ENCODE measurements around the gene ASH1L.
"Not testable (repeated sequence)": the region's sequence is repeated elsewhere in the genome, so short reads cannot be mapped to it uniquely, and the experiment has no call there.

DNA sequence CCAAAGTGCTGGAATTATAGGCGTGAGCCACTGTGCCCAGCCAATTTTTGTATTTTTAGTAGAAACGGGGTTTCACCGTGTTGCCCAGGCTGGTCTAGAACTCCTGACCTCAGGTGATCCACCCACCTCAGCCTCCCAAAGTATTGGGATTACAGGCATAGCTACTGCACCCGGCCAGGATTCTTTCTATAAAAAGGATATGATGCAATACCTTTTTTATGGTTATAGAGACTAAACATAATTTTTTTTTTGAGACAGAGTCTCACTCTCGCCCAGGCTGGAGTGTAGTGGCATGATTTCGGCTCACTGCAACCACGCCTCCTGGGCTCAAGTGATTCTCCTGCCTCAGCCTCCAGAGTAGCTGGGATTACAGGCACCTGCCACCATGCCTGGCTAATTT lies 233.7 kb downstream of the ASH1L start:
- TF ChIP-seq, protein P1, sequence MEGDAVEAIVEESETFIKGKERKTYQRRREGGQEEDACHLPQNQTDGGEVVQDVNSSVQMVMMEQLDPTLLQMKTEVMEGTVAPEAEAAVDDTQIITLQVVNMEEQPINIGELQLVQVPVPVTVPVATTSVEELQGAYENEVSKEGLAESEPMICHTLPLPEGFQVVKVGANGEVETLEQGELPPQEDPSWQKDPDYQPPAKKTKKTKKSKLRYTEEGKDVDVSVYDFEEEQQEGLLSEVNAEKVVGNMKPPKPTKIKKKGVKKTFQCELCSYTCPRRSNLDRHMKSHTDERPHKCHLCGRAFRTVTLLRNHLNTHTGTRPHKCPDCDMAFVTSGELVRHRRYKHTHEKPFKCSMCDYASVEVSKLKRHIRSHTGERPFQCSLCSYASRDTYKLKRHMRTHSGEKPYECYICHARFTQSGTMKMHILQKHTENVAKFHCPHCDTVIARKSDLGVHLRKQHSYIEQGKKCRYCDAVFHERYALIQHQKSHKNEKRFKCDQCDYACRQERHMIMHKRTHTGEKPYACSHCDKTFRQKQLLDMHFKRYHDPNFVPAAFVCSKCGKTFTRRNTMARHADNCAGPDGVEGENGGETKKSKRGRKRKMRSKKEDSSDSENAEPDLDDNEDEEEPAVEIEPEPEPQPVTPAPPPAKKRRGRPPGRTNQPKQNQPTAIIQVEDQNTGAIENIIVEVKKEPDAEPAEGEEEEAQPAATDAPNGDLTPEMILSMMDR (IDR thresholded peaks at IDR 0.05 in 2 of 3, conservative IDR thresholded peaks at IDR 0.05 in 1 of 3; ENCODE audit: borderline replicate concordance in 1 of 3, insufficient read depth in 1 of 3, low read depth in 2 of 3, low read length in 2 of 3): not testable (repeated sequence)
- TF ChIP-seq, protein P2, sequence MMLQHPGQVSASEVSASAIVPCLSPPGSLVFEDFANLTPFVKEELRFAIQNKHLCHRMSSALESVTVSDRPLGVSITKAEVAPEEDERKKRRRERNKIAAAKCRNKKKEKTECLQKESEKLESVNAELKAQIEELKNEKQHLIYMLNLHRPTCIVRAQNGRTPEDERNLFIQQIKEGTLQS (IDR thresholded peaks at IDR 0.05): not testable (repeated sequence)
- TF ChIP-seq, protein P3, sequence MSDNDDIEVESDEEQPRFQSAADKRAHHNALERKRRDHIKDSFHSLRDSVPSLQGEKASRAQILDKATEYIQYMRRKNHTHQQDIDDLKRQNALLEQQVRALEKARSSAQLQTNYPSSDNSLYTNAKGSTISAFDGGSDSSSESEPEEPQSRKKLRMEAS (IDR thresholded peaks at IDR 0.05): not testable (repeated sequence)
- not testable (repeated sequence) for TF ChIP-seq RAD21 (IDR thresholded peaks at IDR 0.05; ENCODE audit: low read depth); POLR2AphosphoS5 (IDR thresholded peaks at IDR 0.05; ENCODE audit: low read depth, low read length); TCF7L2 (IDR thresholded peaks at IDR 0.05; ENCODE audit: borderline replicate concordance, extremely low read depth, insufficient read depth, insufficient read length); CEBPB (IDR thresholded peaks at IDR 0.05; ENCODE audit: low read depth); YY1 (IDR thresholded peaks at IDR 0.05; ENCODE audit: extremely low read depth, insufficient replicate concordance, low read depth, low read length); POLR2A (IDR thresholded peaks at IDR 0.05; ENCODE audit: borderline replicate concordance, extremely low read depth, insufficient read depth, insufficient read length)

Data from HCT116 (cell line).